T-helper 2 cell (primary cell): Measurements from ENCODE around the gene ADGRL2.
"Not testable (repeated sequence)": the region's sequence is repeated elsewhere in the genome, so short reads cannot be mapped to it uniquely, and the experiment has no call there.

Experiments used
- DNase-seq, 5 experiments: peaks; one replicate each; pipeline versions ENCODE4 v3.0.0 to v3.0.0-alpha.2; 2012 to 2022

ADGRL2 gene

DNA sequence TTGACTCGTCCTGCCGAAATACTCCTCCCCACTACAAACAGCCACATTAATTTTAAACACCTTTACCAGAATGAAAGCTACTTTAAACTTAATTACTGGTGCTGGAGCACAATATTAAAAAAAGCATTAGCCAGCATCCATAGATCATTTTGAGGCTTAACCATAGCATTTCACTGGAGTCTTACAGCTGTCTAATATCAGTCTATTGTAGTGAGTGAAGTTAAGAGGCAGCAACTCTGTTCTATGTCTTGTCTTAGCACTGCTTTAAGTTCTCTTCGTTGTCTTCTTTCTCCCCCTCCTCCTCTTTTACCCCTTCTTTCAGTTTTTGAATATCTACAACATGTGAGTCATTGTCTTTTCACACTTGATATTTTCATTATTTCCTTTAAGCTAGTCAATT, 49.3 kb downstream of the ADGRL2 start:
- no peak for DNase-seq

DNA sequence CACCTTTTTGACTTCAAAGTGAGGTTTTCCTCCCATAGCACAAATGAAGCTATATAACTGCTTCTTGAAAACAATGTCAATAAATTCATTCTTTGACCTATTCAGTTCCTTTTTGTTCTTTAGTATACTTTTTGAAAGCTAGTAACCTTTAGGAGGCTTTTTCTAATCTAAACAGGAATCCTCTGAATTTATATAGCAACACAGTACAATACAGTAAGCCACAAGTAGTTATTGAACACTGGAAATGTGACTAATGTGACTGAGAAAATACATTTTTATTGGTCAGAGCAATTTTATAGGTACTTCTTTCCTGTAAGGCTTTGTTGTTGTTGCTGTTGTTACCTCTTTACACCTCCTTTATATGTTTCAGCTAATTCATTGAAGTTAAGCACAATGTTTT, 49.8 kb downstream of the ADGRL2 start:
- DNase-seq = no peak

DNA sequence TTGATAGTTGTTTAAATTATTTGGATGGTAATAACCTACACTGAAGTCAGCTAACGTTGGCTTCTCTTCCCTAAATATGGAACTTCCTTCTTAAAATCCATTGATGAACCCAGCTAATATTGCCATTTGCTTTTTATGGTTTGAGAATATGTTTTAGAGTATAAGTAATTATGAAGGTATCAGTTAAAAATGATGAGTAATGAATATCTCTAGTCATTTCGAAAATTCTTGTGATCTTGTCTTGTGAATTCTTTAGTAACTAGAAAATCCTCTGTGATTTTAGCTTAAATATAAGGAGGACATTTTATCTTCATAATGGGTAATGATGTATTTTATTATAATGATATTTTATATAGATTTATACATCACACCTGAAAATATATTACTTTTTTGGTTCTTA, 50.5 kb downstream of the ADGRL2 start:
- no peak for DNase-seq

DNA sequence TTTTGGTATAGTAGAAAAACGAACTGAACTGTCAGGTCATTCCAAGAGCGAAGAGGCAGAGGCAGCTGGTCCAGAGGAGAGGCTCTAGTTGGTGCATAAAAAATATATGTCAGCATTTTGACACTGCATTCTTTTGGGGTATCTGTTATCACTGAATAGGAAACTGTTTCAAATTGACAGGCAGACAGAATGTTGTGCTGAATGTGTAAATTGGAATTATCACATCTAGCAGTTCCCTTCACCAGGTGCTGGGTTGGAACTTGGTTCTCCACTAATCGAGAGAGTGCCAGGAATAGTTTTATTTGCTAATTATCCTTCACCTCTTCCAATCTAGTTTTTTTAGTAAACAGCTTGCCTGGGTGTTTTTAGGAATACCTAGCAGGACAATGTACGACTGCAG, 52.2 kb downstream of the ADGRL2 start:
- no peak for DNase-seq

DNA sequence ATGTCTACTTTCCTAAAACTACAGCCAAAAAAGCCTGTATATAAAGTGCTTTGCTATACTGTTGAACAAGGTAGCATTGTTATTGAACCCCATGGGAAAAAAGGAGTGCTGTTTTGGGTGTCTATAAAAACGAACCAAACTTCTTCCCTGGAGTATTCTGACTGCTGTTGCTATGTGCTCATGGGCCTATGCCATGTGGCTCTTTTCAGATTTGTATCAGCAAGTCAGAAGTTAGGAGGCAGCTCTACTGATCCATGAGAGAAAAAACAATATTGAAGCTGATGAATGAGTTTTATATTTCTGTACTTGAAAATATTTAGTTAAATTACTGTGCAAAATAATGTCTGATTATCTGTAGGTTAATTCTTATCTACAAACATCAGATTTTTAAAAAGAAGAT, 66.5 kb downstream of the ADGRL2 start:
- no peak for DNase-seq

DNA sequence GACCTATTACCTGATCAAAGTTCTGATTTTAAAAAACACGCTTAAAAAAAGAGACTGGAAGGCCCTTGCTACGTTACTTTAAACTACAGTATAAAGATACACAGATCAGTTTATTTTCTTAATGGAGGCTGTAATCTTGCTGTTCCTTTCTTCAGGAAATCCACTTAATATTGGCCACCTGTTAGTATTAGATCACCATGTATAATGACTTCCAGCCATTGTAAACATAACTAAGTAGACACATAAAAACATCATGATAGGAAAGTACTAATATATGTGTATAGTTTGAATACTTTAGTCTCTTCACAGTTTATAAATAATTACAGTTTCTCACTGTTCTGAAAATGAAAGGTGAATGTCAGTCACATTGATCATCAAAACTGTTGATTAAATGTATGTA, 68.6 kb downstream of the ADGRL2 start:
- DNase-seq = no peak

DNA sequence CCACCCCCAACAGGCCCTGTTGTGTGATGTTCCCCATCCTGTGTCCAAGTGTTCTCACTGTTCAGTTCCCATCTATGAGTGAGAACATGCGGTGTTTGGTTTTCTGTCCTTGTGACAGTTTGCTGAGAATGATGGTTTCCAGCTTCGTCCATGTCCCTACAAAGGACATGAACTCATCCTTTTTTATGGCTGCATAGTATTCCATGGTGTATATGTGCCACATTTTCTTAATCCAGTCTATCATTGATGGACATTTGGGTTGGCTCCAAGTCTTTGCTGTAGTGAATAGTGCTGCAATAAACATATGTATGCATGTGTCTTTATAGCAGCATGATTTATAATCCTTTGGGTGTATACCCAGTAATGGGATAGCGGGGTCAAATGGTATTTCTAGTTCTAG, 70.4 kb downstream of the ADGRL2 start:
- not testable (repeated sequence) for DNase-seq

DNA sequence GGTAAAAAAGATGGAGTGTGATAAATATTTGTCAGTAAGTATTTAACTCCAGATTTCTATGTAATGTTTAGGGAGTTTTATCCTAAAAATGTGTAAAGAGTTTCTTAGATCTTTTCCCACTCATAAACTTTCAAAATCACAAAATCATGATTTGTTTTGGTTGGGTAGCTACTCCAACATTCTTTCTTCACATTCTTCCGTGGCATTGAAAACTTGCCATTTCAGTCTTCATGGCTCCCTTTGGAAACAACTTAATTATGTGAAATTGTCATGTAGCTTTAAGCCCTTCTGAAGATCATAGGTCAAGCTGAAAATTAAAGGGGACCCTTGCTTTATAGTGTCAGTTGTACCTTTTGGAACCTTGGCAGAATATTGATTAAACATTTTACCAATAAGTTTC, 73.2 kb downstream of the ADGRL2 start:
- DNase-seq = no peak

DNA sequence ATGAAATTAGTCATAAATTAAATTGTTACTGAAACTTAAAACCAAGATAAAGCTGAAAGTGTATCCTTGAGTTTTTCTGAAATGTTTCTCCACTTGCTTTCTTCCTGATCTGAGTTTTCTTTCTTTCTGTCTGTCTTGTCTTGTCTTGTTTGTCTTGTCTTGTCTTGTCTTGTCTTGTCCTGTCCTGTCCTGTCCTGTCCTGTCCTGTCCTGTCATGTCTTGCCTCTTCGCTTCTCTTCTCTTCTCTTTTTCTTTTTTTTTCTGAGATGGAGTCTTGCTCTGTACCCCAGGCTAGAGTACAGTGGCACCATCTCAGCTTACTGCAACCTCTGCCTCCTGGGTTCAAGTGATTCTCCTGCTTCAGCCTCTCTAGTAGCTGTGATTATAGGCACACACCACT, 73.7 kb downstream of the ADGRL2 start:
- DNase-seq = no peak

DNA sequence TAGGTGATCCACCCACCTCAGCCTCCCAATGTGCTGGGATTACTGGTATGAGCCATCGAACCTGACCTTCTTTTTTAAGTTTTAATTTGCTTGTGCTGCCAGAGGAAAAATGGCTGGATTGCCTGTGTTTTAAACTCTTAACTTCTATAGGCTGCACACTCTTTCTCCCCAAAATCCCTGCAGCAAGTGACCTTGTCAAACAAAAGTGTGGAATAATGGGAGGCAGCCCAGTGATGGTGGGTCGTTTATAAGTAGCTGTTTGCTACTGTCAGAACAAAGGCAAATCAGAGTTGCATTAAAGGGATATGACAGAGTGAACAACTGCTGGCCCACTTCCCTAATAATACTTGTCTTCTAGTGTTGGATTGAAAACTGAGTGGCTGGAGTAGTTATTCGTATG, 74.2 kb downstream of the ADGRL2 start:
- no peak for DNase-seq

DNA sequence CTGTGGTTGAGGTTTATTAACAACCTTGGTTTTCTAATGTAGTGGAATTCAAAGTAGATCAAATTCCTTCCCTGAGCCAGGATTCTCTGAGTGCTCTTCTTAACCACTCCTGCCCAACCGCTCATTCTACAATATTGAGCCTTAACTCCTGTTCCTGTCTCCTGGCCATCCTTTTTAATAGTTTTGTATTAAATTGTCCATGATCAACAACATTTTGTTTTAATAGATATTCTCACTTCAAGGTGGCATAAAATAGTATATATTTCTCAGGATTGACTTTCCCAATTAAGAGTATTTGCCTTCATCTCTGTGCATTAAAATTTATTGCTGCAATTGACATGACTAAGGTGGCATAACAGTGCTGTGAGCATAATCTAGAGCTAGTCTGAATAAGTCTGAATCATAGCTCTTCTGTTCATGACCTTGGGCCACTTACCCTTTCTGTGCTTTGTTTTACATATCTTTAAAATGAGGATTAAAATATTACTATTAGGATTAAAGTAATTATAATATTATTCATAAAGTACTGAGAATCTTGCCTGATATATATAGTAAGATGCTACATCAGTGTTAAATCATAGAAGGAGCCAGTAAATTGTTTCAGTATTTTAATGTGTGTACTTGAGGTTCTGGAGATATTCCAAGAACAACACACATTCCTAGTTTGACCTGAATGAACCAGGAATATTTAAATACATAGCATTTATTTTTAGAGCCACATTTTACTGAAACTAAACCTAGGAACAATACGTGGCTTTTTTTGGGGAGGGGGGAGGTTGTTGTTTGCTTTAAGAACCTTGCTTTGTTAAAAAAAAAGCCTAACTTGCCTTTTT, 76.4 kb downstream of the ADGRL2 start:
- no peak for DNase-seq

DNA sequence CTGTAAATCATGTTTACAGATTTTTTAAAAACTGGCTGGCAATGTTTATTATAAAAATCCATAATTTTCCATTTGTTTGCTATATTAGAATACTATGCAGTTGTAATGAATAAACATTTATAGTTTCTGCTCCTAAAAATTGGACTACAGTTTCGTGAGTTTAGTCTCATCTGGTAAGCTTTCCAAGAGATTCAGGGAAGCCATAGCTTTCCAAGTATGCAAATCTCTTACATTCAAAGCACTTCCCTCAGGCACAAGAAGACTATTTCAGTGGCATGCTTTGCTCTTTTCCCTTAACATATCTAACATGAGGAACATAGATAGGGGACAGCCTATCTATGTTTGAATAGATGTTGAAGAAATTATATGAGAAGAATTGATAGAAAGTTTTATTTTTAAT, 77.2 kb downstream of the ADGRL2 start:
- DNase-seq = no peak

DNA sequence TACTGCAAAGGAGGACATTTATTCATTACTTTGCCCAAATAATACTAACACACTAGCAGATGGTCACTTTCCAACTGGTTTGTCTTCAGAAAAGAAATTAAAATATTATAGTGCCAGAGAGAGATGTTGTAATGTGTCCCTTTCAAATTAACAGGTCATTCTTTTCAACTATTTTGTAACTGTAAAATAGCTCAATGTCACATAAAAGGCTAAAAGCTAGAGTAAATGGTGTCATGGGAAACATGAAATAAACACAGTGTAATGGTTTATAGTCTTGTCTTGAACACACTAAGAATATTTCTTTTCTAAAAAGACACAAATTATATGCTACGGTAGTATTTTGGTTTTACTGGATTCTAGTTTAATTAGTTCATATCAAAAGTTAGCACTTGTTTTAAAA, 77.8 kb downstream of the ADGRL2 start:
- DNase-seq = no peak

DNA sequence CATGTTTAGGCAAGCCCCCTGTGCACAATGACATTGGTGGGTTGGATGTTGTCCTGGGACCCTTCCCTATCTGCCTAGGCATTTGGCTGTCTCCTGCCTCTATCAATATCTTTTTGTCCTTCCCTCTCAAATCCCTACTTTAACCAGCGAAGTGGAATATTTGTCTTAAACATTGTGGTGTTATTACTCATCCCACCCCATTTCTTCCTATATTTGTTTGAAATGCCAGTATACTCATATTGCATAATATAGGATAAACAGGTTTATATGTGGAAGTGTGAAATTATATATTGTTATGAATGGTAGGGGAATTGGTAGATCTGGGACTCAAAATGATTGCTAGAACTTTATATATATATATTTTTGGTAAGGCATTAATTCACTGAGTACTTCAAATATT, 80.0 kb downstream of the ADGRL2 start:
- no peak for DNase-seq

DNA sequence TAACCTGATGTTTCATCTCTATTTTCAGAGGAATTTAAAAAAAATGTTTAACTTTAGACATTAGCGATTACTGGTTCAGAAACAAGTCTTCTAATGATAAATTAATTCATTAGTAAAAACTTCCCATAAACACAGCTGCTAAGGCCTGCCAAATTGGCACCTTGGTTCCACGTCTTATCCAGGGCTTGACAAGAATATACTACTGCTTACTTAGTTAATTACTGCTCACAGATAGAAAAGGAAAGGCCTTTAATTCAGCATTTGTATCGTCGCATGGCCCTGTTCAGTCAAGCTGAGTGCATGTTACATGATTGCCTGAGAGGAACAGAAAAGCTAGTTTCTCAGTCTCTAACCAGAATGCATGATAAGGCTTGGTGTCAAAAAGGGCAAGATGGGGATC, 84.6 kb downstream of the ADGRL2 start:
- DNase-seq = no peak

DNA sequence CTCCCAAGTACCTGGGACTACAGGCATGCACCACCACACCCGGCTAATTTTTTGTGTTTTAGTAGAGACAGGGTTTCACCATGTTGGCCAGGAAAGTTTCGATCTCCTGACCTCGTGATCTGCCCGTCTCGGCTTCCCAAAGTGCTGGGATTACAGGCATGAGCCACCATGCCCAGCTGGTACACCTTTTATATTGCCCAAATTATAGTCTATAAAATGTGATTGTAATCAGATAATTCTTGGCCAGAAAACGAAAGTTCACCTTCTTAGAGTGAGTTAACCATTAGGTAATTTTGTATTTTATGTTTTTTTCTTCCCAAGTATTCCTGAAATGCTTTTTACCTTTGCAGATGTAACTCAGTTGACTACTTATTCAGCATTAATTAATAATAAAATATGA, 85.6 kb downstream of the ADGRL2 start:
- not testable (repeated sequence) for DNase-seq

DNA sequence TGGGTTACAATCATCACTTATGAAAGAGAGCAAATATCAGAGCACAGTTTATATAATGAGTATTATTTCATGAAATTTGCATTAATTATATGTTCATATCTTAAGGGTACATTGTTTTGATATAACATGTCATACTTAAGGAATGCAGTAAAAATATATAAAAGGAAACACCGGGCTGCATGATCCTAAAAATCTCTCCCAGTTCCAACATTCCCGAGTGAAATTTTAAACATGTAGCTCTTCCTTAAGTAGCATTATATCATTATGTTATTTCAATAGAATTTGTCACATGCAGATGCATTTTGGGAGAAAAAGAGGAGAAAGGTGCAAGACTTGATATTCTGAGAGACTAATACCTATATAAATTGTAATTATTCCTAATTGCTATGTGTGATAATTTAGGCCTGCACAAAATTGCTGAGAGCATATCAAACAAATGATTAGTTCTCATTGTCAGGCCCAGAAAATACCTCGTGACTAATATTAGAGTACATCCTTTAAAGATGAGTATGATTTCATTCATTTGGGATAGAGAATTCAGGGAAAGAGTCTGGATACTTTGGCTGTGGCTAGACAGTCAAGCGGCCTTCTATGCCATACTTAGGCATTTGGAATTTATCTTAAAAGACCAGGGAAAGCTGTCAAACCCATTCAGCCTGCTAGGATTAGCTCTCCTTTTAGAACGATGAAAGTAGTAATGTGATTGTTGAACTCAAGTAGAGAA, 86.8 kb downstream of the ADGRL2 start:
- DNase-seq = no peak

DNA sequence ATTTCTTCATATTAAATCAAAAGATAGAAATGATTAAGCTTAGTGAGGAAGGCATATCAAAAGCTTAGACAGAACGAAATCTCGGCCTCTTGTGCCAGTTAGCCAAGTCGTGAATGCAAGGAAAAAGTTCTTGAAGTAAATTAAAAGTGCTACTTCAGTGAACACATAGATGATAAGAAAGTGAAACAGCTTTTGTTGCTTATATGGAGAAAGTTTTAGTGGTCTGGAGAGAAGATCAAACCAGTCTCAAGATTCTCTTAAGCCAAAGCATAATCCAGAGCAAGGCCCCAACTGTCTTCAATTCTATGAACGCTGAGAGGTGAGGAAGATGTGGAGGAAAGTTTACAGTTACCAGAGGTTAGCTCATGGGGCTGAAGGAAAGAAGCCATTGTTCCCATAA, 88.4 kb downstream of the ADGRL2 start:
- DNase-seq = no peak

DNA sequence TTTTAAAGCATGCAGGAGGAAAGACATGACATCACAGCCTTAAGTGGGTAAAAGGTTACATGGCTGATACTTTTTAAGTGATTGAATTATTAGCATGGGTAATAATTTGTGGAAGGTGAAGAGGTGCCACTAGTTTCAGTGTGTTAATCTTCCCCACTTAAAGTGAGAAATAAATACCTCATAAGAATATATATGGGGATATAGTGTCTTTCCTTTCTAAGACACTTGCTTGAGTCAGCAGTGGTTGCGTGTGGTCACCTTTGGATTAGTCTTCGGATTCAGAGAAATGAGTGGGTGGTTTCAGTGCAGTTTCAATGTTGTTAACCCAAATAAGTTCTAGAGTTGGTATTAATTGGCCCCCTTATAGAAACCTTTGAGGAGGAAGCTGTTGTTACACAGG, 94.1 kb downstream of the ADGRL2 start:
- no peak for DNase-seq

DNA sequence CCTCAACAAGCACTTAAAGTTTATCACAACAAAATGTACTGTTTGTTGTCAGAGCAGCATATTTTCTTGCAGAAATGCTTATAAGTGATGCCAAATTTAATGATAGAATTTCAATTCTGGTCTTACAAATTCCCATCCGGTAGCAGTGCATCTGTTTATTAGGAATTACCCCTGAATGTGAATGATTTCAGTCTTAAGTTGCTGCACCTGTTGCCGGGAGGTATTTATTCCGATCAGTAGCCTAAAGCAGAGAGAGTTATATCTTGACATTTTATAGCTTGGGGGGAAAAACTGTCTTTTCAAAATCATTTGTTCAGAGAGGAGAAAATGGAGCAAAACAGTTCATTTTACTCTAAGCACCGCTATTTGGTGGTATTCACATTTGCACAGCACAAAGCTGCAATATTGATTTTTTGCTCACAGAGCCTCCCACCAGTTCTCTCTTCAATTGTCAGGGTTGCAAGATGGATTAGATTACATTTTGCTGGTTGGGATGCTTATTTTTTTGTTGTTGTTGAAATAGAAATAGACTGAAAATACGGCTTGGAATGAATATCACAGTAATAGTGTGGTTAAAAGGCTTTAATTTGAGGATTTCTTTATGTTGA, 98.6 kb downstream of the ADGRL2 start:
- no peak for DNase-seq

DNA sequence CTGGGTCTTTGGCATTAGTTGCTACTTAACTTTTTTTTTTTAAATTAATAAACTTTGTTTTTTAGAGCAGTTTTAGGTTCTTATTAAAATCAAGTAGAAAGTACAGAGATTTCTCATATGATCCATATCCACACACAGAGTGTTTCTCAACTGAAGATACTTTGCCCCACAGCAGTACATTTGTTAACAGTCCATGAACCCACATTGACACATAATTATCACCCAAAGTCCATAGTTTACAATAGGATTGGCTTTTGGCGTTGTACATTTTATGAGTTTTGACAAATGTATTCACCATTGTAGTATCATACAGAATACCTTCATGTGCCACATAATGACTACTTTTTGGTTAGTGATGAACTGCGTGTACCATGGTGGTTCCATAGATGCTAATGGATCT, 106.8 kb downstream of the ADGRL2 start:
- DNase-seq = no peak

DNA sequence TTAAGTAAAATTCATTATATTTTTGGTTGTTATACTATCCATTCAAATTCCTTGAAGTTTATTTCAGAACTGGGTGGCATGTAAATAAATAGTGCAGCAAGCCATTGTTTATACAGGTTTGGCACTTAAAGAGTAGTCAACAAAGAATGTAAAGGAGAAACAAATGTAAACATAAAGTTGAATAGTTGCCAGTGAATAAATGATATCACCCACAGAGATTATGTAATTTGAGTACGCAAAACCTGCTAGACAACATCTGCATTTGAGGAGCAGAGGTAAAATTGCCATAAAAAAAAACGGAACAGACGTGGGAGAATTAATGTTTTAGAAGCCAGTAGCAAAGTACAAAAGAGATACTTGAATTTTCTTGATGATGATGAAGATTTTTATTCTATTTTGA, 111.6 kb downstream of the ADGRL2 start:
- no peak for DNase-seq

DNA sequence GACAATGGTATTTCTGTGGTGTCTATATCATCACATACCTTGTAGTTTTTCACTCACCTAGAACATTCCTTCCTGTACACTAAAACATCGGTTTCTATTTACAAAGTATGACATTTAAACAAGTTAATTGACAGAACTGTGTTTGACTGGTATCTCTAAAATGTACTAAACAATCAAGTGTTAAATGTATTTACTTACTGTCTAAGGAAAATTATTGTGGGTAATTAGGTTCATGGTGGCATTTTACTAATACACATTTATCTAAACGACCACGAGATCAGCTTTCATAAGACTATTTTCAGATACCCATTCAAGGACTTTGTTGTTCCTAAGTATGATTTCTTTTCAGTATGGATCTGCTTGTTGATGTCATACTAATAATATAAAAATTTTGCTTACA, 115.2 kb downstream of the ADGRL2 start:
- no peak for DNase-seq

DNA sequence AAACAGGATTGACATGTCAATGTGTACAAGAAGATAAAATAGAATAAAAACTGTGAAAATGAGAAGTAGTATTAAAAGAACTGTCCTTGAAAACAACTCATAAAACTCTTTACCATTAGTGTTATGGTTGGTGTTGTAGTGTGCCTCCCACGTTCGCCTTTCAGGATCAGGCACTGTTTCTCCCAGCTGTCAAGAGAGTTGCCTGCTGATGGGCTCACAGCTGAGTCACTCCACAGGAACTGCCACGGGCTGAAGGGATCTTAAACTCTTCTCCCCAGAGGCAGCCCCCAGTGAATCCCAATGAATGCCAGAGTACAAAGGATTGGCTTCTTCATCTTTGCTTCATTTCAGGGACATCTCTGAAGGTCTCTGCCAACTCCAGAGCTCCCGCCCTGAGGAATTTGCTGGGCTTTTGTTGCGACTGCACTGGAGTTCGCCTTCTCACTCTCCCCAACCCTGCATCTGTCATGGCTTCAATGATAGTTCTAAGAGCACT, 119.6 kb downstream of the ADGRL2 start:
- no peak for DNase-seq
